ELR (cell line): ENCODE data around the gene SMTNL2.

Experiments used
- DNase-seq: peaks from one replicate; pipeline ENCODE4 v3.0.0-alpha.2; 2015; ENCODE audit warnings: low read depth

SMTNL2 gene

DNA sequence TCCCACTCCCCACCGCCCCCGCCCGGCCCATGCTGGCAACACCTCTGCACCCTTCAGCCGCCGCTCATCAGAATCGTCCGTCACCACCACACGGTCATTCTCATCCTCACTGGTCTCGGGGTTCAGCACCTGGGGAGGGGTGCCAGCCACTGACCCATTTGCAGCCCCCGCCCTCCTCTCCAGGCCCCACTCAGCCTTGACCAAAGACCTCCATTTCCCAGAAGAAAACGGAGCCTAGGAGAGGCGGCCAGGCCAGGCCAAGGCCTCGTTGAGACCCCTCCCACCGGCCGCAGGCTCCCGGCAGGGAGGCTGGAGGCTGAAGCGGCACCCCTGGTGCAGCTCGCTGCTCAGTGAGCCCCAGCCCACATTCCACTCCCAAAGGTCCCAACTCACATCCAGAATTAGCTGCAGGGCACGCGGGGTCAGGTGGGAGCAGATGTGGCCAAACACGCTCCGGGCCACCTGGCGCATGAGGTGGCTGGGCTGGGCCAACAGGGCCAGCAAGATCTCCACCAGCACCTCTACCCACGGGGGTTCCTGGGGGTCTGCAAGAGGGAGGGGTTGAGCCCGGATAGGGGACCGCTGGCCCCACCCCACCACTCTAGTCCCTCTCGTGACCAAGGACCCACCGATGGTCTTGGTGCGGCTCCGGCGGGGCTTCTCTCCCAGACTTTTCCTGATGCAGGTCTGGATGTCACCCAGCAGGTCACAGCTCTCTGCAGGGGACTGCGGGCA, 38.9 kb upstream of the SMTNL2 start:
- DNase-seq, result no peak

DNA sequence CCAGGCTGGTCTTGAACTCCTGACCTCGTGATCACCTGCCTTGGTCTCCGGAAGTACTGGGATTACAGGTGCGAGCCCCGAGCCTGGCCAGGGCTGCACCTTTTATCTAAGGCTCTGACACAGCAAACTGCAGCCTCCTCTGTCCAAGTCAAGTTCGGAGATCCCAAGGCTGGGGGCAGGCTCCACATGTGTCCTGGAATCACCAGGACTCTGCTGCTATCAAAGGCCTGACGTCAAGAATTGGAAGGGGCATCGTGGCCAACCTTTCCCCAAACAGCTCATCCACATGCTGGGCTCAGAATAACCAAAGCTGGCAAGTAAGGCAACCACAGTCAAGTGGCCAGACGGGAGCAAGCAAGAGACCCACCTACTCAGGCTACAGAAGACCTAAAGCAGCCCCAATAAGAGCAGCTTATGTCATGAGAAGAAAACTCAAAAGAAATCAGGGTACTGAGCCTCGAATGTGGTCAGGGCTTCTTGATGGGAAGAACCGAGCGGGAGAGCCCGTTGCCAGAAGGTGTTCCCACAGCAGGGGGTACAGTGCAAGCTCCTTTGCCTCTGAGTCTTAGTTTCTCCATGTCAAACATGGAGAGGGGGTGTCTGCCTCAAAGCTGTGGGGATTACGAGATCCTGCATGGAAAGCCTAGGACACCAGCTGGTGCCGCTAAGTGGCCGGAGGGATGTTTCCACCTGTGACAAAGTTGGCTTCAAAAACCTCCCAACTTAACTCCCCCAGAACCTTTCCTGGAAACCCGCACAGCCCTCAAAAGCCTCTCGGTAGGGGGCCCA, 37.0 kb upstream of the SMTNL2 start:
- no peak for DNase-seq

DNA sequence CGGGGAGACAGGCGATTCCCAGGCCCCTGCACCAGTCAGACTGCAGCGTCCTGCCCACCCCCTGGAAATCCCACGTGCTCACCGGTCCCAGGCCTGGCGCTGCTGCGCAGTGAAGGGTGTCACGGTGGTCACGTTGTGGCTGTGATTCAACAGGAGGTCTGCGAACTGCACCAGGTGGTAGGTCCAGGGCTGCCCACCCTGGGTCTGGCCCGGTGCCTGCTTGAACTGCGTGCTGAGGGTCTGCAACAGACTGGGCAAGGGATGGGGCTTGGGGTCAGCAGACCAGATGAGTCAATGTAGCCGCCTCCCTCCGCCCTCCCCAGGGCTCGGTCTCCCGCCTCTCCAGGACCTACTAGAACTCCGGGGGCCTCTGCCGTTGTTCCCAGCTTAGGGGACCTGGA, 36.3 kb upstream of the SMTNL2 start:
- no peak for DNase-seq

DNA sequence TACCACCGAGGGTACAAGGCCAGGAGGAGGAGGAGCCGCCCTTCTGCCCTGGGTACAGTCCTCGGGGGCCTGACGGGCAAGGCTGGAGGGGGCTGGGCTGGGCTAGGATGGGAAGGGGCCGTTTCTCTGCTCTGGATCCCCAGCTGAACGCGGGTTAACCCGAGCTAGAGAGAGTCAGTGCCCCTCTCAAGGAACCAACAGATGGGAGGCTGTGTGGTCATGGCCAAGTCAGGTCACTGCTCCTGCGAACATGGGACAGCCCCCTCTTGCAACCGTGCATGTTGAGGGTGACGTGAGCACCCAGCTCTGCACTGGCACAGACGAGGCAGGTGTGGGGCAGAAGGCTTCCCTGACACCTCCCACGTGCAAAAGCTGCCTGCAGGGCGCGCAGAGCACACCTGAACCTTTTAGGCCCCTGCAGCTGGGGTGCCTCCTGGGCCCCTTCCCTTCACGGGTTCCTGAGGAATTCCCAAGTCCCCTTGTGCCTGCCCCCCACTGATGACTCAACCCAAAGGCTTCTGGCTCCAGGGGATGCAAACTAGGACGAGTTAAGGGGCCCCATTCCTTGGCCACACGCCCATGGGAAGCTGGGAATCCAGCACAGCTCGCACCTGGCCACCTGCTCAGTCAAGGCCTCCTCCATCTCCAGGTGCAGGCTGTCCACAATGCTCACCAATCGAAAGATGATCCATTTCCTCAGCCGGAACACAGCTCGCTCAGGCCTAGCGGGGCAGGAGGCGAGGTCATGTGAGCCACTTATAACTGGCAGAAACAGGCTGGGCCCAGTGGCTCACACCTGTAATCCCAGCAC, 35.4 kb upstream of the SMTNL2 start:
- DNase-seq, result peak; percentile 47

DNA sequence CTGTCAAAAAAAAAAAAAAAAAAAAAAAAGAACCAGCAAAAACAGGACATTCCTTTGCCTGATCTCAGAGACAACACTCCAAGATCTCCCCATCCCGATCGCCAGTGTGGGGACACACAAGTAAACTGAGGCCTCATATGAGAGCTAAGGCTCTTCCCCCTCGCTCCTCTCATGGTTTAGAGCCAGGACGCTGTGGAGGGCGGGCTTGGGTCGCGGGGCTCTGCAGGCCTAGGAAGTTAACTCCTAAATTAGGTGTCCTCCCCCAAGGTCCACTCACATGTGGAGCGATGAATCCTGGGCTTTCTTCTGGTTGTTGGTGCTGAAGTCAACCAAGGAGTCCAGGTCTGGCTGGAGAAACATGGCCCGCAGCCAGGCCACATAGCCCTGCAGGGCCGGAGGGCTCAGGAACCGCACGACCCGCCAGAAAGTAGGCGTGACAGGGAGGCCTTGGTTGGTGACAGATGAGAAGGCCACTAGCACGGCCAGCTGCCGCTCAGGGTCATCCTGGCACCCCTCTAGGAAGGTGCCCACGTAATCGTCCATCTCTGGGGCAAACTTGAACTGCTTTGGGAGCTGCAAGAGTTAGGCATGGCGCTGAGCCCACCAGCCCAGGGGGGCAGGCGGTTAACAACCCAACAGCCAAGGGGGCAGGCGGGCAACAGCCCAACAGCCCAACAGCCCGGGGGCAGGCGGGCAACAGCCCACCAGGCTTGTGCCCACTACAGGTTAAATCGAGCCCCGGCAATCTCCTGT, 34.4 kb upstream of the SMTNL2 start:
- DNase-seq, result no peak

DNA sequence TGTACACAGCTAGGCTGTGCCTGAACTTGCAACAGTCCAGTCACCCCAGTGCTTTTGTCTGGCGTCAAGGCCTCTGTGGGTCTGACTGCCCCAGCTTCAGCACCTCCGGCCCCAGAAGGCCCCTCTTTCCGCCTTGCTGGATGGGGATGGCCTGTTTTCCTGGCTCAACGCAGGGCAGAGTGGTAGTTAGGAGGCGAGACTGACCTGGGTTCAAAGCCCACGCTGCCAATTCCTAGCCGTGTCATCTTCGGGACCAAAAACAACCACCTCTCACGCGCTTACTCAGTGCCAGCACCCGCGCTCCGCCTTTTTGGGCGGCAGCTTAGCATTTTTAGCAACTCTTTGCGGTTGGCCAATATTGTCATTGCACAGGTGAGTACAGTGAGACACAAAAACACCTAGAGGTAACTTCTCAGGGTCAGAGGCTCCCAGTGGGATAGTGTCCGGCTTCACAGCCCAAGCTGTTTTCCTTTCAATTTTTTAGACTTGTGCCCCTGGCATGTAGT, 33.7 kb upstream of the SMTNL2 start:
- no peak for DNase-seq

- peak; percentile 52 for DNase-seq
Observed at GRCh38 chr17:4551141-4551540, 33.2 kb upstream of the SMTNL2 start.

DNA sequence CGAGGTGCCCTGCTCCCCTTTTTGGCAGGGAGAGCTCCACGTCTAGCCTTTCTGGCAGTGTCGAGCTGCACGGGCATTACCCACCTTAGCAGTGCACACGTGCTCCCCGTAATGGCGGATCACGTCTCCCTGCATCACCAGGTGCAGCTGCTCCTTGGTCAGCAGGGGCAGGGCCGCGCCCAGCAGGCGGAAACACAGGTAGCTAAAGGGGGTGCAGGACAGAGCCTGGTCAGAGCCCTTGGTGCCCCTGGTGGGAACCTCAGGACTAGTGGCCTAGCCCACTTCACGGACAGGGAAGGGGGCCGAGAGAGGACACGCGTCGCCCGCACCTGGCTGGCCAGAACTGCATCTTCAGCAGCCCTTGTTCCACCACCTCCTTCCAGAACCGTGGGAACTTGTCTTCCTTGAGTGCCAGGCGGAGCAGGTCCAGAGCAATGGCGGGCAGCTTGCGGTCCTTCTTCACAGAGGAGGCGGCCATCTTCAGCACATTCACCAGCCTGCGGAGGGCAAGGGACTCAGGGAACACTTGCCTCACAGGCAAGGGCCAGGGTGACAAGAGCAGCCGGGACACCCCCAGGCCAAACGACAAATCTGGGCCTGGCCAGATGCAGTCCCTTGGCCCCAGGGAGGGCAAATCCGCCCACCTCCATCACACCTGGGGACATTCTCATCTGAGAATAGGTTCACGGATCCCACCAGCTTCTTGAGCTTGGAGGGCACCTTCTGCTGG, 32.4 kb upstream of the SMTNL2 start:
- no peak for DNase-seq

DNA sequence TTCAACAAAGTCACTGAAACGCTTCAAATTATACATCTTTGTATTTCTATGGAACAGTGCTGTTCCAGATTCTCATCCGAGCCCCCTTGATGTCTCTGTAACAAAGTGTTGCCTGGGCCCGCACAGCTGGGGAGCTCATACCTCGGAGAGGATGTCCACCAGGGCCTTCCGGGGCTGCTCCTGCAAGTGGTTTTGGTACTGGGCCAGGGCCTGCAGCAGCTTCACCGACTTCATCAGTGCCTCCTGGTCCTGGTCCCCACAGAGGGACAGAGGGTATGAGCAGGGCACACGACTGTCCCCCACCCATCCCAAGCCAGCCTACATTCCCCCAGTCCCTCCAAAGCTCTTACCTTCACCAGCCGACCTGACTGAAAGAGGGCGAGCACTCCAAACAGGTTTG, 30.7 kb upstream of the SMTNL2 start:
- DNase-seq, result no peak

- peak; percentile 24 for DNase-seq
Observed at GRCh38 chr17:4554441-4554996, 29.8 kb upstream of the SMTNL2 start.

DNA sequence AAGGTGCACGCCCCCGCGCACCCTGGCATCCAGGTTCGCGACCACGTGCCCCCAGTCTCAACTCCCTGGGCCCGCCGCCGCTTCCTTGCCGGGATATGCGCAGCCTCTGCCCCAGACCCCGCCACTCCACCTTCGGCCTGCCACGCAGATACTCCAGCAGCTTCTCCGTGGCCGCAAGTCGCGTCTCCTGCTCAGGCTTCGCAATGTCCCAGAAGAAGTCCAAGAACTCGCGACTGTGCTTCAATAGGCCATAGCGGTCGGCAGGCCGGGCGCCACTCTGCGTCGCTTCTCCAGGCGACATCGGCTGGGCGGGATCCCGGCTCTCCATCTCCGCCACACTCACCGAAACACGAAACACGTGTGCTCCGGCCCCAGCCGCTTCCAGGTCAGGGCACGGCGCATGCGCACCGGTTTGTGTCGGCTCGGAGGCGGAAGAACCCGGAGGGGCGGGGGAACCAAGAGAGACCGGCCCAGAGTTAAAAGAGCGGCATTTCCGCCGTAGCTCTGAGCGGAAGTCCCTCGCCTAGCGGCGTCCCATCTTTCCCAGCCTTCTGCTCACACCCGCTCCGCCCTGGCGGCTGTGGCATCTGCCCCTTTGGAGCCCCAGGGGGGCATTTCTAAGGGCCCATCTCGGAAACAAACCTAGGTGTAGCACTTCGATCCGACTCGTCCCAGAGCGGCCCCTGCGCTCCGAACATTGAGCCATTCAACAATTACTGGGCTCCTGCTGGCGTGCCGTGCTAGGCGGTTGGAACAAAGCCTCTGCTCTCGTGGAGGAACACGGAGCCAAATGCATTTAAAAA, 29.1 kb upstream of the SMTNL2 start, which contains the start of gene MYBBP1A:
Gene MYBBP1A (minus strand): TSS at position 388 of the 803 bp plus-strand sequence. CDS start 60 bp downstream, at position 328.
- DNase-seq, result peak; percentile 98

DNA sequence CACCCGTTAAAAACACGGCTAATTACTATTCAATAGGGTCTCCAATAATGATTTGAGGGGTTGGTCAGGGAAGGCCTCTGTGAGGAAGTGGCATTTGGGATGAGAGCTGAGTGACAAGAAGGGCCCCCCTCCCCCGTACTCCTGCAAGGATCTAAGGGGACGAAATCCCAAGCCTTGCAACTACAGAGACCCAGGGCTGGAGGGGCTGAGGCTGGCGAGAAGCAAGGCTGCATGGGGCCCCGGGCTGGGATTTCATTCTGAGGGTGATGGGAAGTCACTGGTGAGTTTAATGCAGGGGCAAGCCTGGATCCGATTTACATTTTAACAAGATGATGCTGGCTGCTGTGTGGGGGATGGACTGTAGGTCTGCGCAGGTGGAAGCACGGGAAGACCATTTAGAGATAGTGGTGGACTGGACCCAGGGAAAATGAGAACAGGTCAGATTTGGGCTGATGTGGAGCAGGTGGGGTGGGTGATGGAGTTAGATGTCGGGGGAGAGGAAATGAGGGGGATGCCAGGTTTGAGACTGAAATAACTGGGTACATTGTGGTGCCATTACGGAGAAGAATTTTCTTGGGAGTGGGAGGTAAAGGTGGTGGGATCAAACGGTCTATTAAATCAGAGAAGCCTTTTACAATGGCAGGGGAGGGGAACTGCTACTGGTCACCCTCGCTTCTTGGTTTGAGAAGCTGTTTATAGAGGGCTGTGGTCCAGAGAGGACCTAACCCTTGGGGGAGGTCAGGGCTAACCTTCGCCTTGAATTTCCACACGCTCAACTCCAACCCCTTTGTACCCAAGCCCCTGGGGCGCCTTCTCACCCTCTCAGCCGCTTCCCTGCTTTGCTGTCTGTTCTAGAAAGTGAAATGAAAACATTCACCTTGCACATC, 28.2 kb upstream of the SMTNL2 start:
- DNase-seq, result no peak

DNA sequence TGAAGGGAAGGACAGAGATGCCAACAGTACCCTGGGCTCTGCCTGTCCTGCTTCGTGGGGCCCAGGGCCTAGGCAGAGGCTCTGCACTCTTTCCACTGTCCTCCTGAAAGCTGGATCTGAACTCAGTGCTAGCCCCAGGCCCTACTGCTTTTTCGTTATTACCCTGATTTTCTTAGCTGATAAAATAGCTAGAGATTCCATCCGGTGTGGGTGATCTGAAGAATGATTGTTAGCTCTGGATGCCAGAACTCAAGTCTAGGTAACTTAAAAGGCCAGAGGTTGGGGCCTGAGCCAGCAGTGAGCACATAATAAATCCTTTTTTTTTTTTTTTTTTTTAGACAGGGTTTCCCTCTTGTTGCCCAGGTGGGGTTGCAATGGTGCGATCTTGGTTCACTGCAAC, 27.3 kb upstream of the SMTNL2 start:
- DNase-seq, result no peak

- DNase-seq, result no peak
Observed at GRCh38 chr17:4557626-4558346, 26.5 kb upstream of the SMTNL2 start.

- no peak for DNase-seq
Observed at GRCh38 chr17:4558347-4558971, 25.9 kb upstream of the SMTNL2 start.

DNA sequence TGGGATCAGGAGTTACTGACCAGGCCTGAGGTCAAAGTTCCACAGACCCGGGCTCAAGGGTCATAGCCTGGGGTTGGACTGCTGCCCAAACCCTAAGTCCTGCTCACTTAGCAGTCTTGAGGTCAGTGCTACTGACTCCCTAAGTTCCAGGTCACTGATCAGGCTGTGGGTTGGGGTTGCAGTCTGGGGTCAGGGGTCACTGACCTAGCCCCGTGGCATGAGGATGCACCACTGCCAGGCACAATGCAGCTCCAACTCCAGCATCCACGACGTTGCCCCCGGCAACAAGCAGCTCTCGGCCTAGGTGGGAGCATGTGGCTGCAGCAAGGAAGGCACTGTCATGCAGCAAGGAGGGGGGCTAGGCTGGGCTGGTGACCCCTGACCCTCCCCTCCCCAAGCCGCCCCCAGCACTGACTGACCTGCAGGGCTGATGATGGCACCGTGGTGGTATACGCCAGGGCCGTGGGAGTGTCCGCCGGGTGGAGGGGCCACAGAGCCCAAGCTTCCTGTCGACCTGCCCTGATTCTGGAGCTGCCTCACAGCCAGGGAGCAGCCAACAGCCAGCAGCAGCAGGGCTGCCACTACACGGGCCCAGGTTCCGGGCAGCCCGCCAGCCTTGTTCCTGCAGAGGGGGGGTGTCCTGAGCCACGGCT, 25.1 kb upstream of the SMTNL2 start:
- no peak for DNase-seq

- DNase-seq, result no peak
Observed at GRCh38 chr17:4559966-4560365, 24.4 kb upstream of the SMTNL2 start.
